GM23338 (cell line): Measurements from ENCODE around the gene INSL3. TPM values are rescaled to one million over a fixed set of nuclear protein-coding genes. Genes with fewer than 3 reads are reported as not detected.

Source experiments
- ATAC-seq: fragments of 200-7000 bp; cut with Tn5 transposase; 3 replicates; pipeline ENCODE4 v1.9.1; 2020
- DNase-seq: peaks from one replicate; pipeline ENCODE4 v3.0.0-alpha.2; 2015; ENCODE audit warnings: low spot score
- H2AFZ ChIP-seq: fragments of 200-600 bp; sonication (generic); 2 replicates; pipeline ENCODE4 v1.8.0; 2016; ENCODE audit warnings: antibody characterized with exemption, mild to moderate bottlenecking, moderate library complexity
- H3F3A ChIP-seq: fragments of 200-600 bp; sonication (generic); replicated peaks from 2 replicates; pipeline ENCODE4 v1.8.0; 2017; ENCODE audit warnings: antibody characterized with exemption, mixed run types, low read depth
- H3K27ac ChIP-seq: fragments of 200-600 bp; sonication (generic); 2 replicates; pipeline ENCODE4 v1.6.1; 2016; ENCODE audit warnings: low read depth
- H3K27me3 ChIP-seq: fragments of 200-600 bp; sonication (generic); 2 replicates; pipeline ENCODE4 v1.8.0; 2016; ENCODE audit warnings: mild to moderate bottlenecking, mixed run types, moderate library complexity; ENCODE audit not compliant: insufficient read depth
- H3K36me3 ChIP-seq: fragments of 200-600 bp; sonication (generic); 2 replicates; pipeline ENCODE4 v1.8.0; 2016; ENCODE audit warnings: mild to moderate bottlenecking; ENCODE audit not compliant: insufficient read depth
- H3K4me1 ChIP-seq: fragments of 200-600 bp; sonication (generic); 2 replicates; pipeline ENCODE4 v1.8.0; 2016; ENCODE audit warnings: mild to moderate bottlenecking, moderate library complexity; ENCODE audit not compliant: insufficient read depth
- H3K4me2 ChIP-seq: fragments of 200-600 bp; sonication (generic); 2 replicates; pipeline ENCODE4 v1.7.1; 2017; ENCODE audit warnings: mixed run types
- H3K4me3 ChIP-seq: fragments of 200-600 bp; sonication (generic); 2 replicates; pipeline ENCODE4 v1.6.1; 2016; ENCODE audit warnings: mixed run types
- H3K79me2 ChIP-seq: fragments of 200-600 bp; sonication (generic); replicated peaks from 2 replicates; pipeline ENCODE4 v1.8.0; 2017; ENCODE audit warnings: mild to moderate bottlenecking; ENCODE audit not compliant: insufficient read depth
- H3K9me2 ChIP-seq: fragments of 200-600 bp; sonication (generic); 2 replicates; pipeline ENCODE4 v1.8.0; 2017; ENCODE audit not compliant: insufficient read depth
- H4K20me1 ChIP-seq: fragments of 200-600 bp; sonication (generic); replicated peaks from 2 replicates; pipeline ENCODE4 v1.8.0; 2017; ENCODE audit warnings: mild to moderate bottlenecking; ENCODE audit not compliant: insufficient read depth
- H3K27ac Mint-ChIP-seq: 2 replicates; pipeline ENCODE4 v1.8.0; 2020; ENCODE audit warnings: inconsistent platforms, mild to moderate bottlenecking, moderate library complexity, mixed read lengths
- H3K27me3 Mint-ChIP-seq: 3 replicates; pipeline ENCODE4 v1.8.0; 2022; ENCODE audit warnings: low read depth, mild to moderate bottlenecking, moderate library complexity, mixed read lengths, inconsistent platforms; ENCODE audit not compliant: insufficient read depth, poor library complexity
- H3K36me3 Mint-ChIP-seq: 3 replicates; pipeline ENCODE4 v1.8.0; 2021; ENCODE audit warnings: low read depth, mild to moderate bottlenecking, inconsistent platforms, moderate library complexity, mixed read lengths
- H3K4me1 Mint-ChIP-seq: 3 replicates; pipeline ENCODE4 v1.8.0; 2020; ENCODE audit warnings: mild to moderate bottlenecking, inconsistent platforms, mixed read lengths
- H3K4me3 Mint-ChIP-seq: 3 replicates; pipeline ENCODE4 v1.8.0; 2021; ENCODE audit warnings: moderate library complexity, mild to moderate bottlenecking, inconsistent platforms, mixed read lengths
- H3K9me3 Mint-ChIP-seq: 3 replicates; pipeline ENCODE4 v1.8.0; 2020; ENCODE audit warnings: moderate library complexity, mild to moderate bottlenecking, inconsistent platforms, mixed read lengths
- CREB1 ChIP-seq: fragments of 250-450 bp; sonication (Bioruptor Pico); IDR thresholded peaks from 2 replicates; pipeline ENCODE4 v1.5.0; 2020; ENCODE audit warnings: low read depth, mild to moderate bottlenecking, moderate library complexity
- CTCF ChIP-seq, 2 experiments: fragments of 200-600 bp in 1 of 2; sonication (generic) in 1 of 2; conservative IDR thresholded peaks; 2 replicates each; pipeline versions ENCODE4 v1.5.1 to v1.6.1; 2016 to 2017; ENCODE audit warnings: antibody characterized with exemption in 2 of 2, low read depth in 2 of 2, mild to moderate bottlenecking in 2 of 2, moderate library complexity in 1 of 2
- ETS1 ChIP-seq: IDR thresholded peaks from 2 replicates; pipeline ENCODE4 v1.6.1; 2016; ENCODE audit warnings: antibody characterized with exemption
- JUNB ChIP-seq: IDR thresholded peaks from one replicate; pipeline ENCODE4 v1.6.1; 2016; ENCODE audit warnings: antibody characterized with exemption; ENCODE audit not compliant: unreplicated experiment
- STAT1 ChIP-seq: IDR thresholded peaks from one replicate; pipeline ENCODE4 v1.6.1; 2016; ENCODE audit warnings: antibody characterized with exemption; ENCODE audit not compliant: unreplicated experiment
- ZNF114 ChIP-seq: fragments of 250-450 bp; sonication (Bioruptor Pico); IDR thresholded peaks from 2 replicates; pipeline ENCODE4 v1.5.0; 2020; ENCODE audit warnings: mild to moderate bottlenecking, moderate library complexity
- ZNF331 ChIP-seq: fragments of 250-450 bp; sonication (Bioruptor Pico); IDR thresholded peaks from 2 replicates; pipeline ENCODE4 v1.5.0; 2020; ENCODE audit warnings: low read depth, mild to moderate bottlenecking, moderate library complexity
- polyA plus RNA-seq: library from polyadenylated mRNA; unstranded; fragments of >200 nt; fragmentation: Nextera tagmentation; extraction: Ambion mirVana; gene quantifications from 2 replicates; pipeline ENCODE4 v1.2.1, GENCODE V29; 2016
- total RNA-seq: library from RNA; depleted of rRNA; stranded (reverse); fragments of >200 nt; shearing (Covaris generic); gene quantifications from 2 replicates; pipeline ENCODE4 v1.2.3, GENCODE V29; 2014
- TF ChIP-seq, protein P1 (sequence below): fragments of 250-450 bp; sonication (Bioruptor Pico); IDR thresholded peaks from 2 replicates; pipeline ENCODE4 v1.5.0; 2020; ENCODE audit warnings: mild to moderate bottlenecking, moderate library complexity

Gene INSL3
- total and polyA plus RNA-seq, 2 experiments from 2014 or later, result 0.76 TPM; not detected in 1

DNA sequence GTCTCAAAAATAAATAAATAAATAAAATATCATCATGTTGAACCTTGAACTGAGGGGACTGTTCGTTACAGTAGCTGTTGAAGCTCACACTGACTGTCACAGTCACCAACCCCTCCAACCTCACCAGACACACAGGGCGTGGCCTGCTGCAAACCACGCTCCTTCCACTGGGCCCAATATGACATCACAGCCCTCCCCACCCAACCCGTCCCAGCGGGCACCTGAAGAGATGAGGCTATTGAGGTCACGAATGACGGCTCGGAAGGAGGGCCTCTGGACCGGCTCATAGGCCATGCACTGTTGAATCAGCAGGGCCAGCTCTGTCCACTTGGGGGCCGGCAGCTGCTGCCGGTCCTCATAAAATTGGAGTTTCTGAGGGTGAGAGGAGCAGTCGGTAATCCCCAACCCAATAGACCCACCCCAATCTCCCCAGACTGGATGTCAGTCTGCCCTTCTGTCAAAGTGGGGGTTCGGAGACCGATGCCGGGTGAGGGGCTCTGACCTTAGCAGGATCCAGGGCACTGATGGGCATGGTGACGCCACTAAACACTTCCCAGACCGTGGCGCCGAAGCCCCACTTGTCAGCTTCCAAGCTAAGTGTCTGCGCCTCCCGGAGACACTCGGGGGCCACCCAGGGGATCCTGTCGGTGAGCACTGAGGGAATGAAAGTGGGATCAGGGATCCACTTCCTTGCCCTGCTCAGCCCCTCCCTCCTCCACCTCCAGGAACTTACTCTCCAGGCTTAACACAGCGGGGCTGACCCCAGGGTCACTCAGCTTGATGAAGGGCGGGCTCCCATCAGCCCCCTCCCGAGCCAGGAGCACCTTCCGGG is 13.2 kb upstream of the INSL3 start:
- DNase-seq (peak; percentile 74), ATAC-seq (peak; percentile 2; the same call in 2 of the 3 replicates)
- no peak overlapping the region for H3K4me3 Mint-ChIP-seq
- H3K4me1 ChIP-seq, result peaks cover 8% of the 10 kb centered on the region; the same call in 1 of the 2 replicates
- no peaks in the 10 kb centered on the region for H3K79me2 ChIP-seq
- H3K27me3 Mint-ChIP-seq, result peaks cover 17% of the 10 kb centered on the region
- H4K20me1 ChIP-seq, result no peaks in the 10 kb centered on the region
- H3K9me3 Mint-ChIP-seq, result no peaks in the 10 kb centered on the region
- no peaks in the 10 kb centered on the region for H3K36me3 ChIP-seq
- no peak overlapping the region for H3K27ac Mint-ChIP-seq
- H3K27ac ChIP-seq, result no peak overlapping the region
- peaks cover 16% of the 10 kb centered on the region for H3K4me1 Mint-ChIP-seq
- no peak overlapping the region for H3K4me3 ChIP-seq
- no peaks in the 10 kb centered on the region; the same call in 2 of the 3 replicates for H3K36me3 Mint-ChIP-seq
- H3K27me3 ChIP-seq, result 0 out of 2 replicates have a peak, but pooled peaks cover 6% of the 10 kb centered on the region
- no peaks in the 10 kb centered on the region for H3K9me2 ChIP-seq
- peaks cover 8% of the 10 kb centered on the region for H3F3A ChIP-seq
- no peak overlapping the region for H3K4me2 ChIP-seq
- no peak for TF ChIP-seq JUNB
- TF ChIP-seq CREB1 (CRISPR knock-in tag), result peak; percentile 22; the same call in 1 of the 2 replicates
- peak; percentile 22 to 37 for TF ChIP-seq CTCF (conservative IDR thresholded peaks at IDR 0.05; ENCODE audit: low read depth in 2 of 2)
- no peak for TF ChIP-seq ETS1
- TF ChIP-seq ZNF331 (CRISPR knock-in tag), result no peak
- no peak for TF ChIP-seq ZNF114 (CRISPR knock-in tag)
- TF ChIP-seq, protein P1, sequence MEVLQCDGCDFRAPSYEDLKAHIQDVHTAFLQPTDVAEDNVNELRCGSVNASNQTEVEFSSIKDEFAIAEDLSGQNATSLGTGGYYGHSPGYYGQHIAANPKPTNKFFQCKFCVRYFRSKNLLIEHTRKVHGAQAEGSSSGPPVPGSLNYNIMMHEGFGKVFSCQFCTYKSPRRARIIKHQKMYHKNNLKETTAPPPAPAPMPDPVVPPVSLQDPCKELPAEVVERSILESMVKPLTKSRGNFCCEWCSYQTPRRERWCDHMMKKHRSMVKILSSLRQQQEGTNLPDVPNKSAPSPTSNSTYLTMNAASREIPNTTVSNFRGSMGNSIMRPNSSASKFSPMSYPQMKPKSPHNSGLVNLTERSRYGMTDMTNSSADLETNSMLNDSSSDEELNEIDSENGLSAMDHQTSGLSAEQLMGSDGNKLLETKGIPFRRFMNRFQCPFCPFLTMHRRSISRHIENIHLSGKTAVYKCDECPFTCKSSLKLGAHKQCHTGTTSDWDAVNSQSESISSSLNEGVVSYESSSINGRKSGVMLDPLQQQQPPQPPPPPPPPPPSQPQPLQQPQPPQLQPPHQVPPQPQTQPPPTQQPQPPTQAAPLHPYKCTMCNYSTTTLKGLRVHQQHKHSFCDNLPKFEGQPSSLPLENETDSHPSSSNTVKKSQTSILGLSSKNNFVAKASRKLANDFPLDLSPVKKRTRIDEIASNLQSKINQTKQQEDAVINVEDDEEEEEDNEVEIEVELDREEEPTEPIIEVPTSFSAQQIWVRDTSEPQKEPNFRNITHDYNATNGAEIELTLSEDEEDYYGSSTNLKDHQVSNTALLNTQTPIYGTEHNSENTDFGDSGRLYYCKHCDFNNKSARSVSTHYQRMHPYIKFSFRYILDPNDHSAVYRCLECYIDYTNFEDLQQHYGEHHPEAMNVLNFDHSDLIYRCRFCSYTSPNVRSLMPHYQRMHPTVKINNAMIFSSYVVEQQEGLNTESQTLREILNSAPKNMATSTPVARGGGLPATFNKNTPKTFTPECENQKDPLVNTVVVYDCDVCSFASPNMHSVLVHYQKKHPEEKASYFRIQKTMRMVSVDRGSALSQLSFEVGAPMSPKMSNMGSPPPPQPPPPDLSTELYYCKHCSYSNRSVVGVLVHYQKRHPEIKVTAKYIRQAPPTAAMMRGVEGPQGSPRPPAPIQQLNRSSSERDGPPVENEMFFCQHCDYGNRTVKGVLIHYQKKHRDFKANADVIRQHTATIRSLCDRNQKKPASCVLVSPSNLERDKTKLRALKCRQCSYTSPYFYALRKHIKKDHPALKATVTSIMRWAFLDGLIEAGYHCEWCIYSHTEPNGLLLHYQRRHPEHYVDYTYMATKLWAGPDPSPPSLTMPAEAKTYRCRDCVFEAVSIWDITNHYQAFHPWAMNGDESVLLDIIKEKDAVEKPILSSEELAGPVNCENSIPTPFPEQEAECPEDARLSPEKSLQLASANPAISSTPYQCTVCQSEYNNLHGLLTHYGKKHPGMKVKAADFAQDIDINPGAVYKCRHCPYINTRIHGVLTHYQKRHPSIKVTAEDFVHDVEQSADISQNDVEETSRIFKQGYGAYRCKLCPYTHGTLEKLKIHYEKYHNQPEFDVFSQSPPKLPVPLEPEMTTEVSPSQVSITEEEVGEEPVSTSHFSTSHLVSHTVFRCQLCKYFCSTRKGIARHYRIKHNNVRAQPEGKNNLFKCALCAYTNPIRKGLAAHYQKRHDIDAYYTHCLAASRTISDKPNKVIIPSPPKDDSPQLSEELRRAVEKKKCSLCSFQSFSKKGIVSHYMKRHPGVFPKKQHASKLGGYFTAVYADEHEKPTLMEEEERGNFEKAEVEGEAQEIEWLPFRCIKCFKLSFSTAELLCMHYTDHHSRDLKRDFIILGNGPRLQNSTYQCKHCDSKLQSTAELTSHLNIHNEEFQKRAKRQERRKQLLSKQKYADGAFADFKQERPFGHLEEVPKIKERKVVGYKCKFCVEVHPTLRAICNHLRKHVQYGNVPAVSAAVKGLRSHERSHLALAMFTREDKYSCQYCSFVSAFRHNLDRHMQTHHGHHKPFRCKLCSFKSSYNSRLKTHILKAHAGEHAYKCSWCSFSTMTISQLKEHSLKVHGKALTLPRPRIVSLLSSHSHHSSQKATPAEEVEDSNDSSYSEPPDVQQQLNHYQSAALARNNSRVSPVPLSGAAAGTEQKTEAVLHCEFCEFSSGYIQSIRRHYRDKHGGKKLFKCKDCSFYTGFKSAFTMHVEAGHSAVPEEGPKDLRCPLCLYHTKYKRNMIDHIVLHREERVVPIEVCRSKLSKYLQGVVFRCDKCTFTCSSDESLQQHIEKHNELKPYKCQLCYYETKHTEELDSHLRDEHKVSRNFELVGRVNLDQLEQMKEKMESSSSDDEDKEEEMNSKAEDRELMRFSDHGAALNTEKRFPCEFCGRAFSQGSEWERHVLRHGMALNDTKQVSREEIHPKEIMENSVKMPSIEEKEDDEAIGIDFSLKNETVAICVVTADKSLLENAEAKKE (CRISPR knock-in tag), result no peak
- TF ChIP-seq STAT1, result no peak
- no peak overlapping the region for H2AFZ ChIP-seq
